RWPE1 (cell line): ENCODE results near the gene SLC12A7.
A peak's percentile ranks its signal among the peaks of the same experiment; 100 is the strongest.

Experiments used
- CTCF ChIA-PET: fragments of 350-600 bp; sonication (Branson Sonifier 250); formaldehyde crosslinking; extraction: SDS; loops from one replicate; lab custom pipeline; 2021; lab: Yijun Ruan, JAX
- POLR2A ChIA-PET: fragments of 400-600 bp; formaldehyde crosslinking; extraction: SDS; loops from one replicate; lab custom pipeline; 2020; ENCODE audit warnings: antibody characterized with exemption; ENCODE audit not compliant: low non-redundant PET; lab: Yijun Ruan, JAX
- DNase-seq: peaks from one replicate; pipeline ENCODE4 v3.0.0; 2012; ENCODE audit warnings: low spot score
- H3K27ac ChIP-seq: fragments of 450-650 bp; 2 replicates; pipeline ENCODE4 v1.5.1; 2017
- CTCF ChIP-seq: fragments of 450-650 bp; conservative IDR thresholded peaks from 2 replicates; pipeline ENCODE4 v1.5.1; 2017; ENCODE audit warnings: low read depth, mild to moderate bottlenecking

SLC12A7 gene

GRCh38 chr5:1017691-1018455 lies 94.0 kb downstream of the SLC12A7 start:
- ChIA-PET POLR2A (no interaction called here), CTCF (interaction anchor here (0.7 to 1.7 kb wide), 5 partner anchors 10 to 374 kb away, joined by 3 to 9 read pairs (median 4); partner anchors contain the start of gene NKD2)
- no peak for DNase-seq
- TF ChIP-seq CTCF: no peak
- no peak overlapping the region for H3K27ac ChIP-seq

GRCh38 chr5:1017056-1017455 lies 94.8 kb downstream of the SLC12A7 start:
- no peak for TF ChIP-seq CTCF
- CTCF ChIA-PET: interaction anchor here (0.7 to 0.8 kb wide), 3 partner anchors 98 to 374 kb away, joined by 4 to 5 read pairs (median 4); no protein-coding TSS in a partner anchor
- H3K27ac ChIP-seq: no peak overlapping the region
- no peak for DNase-seq
- POLR2A ChIA-PET: no interaction called here

DNA sequence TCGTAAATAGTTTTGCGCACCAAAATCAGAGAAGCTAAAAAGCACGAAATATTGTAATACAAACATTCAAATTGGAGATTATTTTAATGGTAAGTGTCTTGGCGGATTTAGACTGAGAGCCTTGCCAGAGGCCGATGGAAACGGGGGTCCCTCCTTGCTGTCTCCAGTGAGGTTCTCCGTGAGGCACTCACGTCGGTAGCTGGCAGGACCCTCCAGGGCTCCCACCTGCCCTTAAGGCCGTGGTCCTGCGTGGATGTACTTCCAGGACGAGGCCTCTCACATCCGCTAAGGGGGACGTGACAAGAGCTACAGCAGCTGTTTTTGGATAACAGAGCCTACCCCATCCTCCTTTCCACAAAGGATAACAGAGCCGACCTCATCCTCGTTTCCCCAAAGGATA lies 95.4 kb downstream of the SLC12A7 start:
- TF ChIP-seq CTCF: no peak
- DNase-seq: no peak
- POLR2A ChIA-PET: interaction anchor here (0.6 kb wide), 1 partner anchor 537 kb away, joined by 3 read pairs; no protein-coding TSS in a partner anchor
- CTCF ChIA-PET: interaction anchor here (0.6 kb wide), 1 partner anchor 38 kb away, joined by 4 read pairs; no protein-coding TSS in a partner anchor
- peak overlapping the region; percentile 55 for H3K27ac ChIP-seq

GRCh38 chr5:1016036-1016435 lies 95.8 kb downstream of the SLC12A7 start:
- DNase-seq: no peak
- peak overlapping the region; percentile 55 for H3K27ac ChIP-seq
- no peak for TF ChIP-seq CTCF
- ChIA-PET POLR2A (interaction anchor here (0.6 kb wide), 1 partner anchor 537 kb away, joined by 3 read pairs; no protein-coding TSS in a partner anchor), CTCF (interaction anchor here (0.6 kb wide), 1 partner anchor 37 kb away, joined by 4 read pairs; no protein-coding TSS in a partner anchor)

DNA sequence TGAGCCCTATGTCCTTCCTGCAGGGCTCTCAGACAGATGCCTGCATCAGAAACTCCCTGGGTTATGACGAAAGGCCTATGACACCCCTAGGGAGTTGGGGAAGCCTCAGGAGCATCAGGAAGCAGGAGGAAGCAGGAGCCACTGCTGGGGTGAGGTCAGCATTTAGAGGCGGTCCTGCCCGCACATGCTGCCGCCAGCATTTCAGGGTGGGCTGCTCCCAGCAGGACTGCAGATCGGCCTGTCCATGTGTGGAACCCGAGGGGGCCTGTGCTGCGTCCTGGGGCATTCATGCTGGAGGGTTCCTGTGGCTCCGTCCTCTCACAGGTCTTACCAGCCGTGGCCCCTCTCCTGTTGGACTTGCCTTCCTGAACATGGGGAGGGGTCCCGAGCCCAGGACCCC lies 96.4 kb downstream of the SLC12A7 start:
- ChIA-PET CTCF (no interaction called here), POLR2A (no interaction called here)
- no peak for DNase-seq
- no peak for TF ChIP-seq CTCF
- H3K27ac ChIP-seq: peak overlapping the region; percentile 55

DNA sequence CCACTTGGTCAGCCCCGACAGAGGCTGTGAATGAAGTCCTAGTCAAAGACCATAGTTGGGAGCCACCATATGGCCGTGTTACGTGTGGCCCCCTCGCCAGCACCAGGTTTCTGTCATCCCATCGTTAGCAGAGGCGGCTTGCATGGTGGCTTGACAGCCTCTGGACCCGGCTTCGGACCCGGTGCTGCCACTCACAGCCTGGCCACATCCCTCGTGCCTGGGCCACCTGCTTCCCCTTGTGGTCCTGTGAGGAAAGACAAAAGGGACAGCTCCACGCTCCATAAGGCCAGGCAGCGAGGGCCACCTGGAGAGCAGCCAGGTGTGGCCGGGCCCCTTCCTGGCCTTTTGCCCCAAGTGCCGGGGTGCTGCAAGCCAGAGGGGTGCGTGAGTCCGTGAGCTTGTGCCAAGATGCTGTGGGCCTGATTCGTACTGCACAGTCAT lies 97.1 kb downstream of the SLC12A7 start:
- peak overlapping the region; percentile 55 for H3K27ac ChIP-seq
- no peak for TF ChIP-seq CTCF
- CTCF ChIA-PET: interaction anchor here (1.2 kb wide), 1 partner anchor 10 kb away, joined by 3 read pairs; no protein-coding TSS in a partner anchor
- no peak for DNase-seq
- POLR2A ChIA-PET: no interaction called here
